OCI-LY7 (cell line): ENCODE measurements around the gene HAVCR2.

ENCODE experiments used
- CTCF ChIP-seq: fragments of 200-600 bp; sonication (generic); conservative IDR thresholded peaks from 2 replicates; pipeline ENCODE4 v1.5.1; 2014; ENCODE audit warnings: mild to moderate bottlenecking, antibody characterized with exemption, low read length, moderate library complexity, mixed read lengths
- EZH2phosphoT487 ChIP-seq: fragments of 200-600 bp; sonication (generic); IDR thresholded peaks from 2 replicates; pipeline ENCODE4 v1.6.1; 2018; ENCODE audit warnings: low read depth, borderline replicate concordance, mild to moderate bottlenecking, mixed run types, antibody characterized with exemption, low read length, moderate library complexity, mixed read lengths

DNA sequence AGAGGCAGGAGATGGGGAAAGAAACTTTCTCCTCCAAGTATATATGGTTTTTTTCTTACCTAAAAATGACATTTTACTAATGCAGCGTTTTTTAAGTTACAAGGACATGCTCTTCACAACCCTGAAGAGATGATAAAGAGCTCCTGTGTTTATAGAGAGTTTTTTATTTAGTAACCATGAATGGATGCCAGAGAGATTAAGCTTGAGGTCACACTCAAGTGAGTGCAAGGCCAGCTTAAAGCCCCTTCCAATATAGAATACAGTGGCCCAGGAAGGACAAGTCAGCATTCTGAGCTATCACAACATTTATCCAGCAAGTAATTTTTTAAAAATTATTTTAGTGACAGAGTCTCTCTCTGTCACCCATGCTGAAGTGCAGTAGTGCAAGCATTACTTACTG is 6.7 kb upstream of the HAVCR2 start:
- no peak for TF ChIP-seq CTCF
- no peak for TF ChIP-seq EZH2phosphoT487
